ENCODE data around the gene KLKB1.

The KLKB1 gene

DNA sequence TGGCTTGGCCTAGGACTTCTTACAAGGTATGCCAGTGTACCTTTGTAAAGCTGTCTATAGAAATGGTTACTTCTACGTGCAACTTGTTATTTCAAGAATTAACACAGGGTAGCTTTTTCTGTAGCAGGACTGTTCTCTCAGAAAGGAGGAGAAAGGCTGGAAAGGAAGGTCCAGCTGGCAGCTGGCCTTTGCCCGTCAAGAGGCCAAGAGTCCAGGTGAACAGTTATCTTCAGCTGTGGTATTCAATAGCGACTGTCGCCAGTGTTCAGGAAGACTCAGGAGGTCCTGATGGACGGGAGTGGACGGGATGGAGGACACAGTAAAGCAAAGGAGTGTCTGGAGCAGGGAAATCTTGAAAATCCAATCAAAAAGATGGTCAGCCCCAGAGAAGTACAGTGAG is 31.2 kb upstream of the KLKB1 start:
- TF ChIP-seq, protein P1, sequence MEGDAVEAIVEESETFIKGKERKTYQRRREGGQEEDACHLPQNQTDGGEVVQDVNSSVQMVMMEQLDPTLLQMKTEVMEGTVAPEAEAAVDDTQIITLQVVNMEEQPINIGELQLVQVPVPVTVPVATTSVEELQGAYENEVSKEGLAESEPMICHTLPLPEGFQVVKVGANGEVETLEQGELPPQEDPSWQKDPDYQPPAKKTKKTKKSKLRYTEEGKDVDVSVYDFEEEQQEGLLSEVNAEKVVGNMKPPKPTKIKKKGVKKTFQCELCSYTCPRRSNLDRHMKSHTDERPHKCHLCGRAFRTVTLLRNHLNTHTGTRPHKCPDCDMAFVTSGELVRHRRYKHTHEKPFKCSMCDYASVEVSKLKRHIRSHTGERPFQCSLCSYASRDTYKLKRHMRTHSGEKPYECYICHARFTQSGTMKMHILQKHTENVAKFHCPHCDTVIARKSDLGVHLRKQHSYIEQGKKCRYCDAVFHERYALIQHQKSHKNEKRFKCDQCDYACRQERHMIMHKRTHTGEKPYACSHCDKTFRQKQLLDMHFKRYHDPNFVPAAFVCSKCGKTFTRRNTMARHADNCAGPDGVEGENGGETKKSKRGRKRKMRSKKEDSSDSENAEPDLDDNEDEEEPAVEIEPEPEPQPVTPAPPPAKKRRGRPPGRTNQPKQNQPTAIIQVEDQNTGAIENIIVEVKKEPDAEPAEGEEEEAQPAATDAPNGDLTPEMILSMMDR (conservative IDR thresholded peaks at IDR 0.05): no peak
- TF ChIP-seq ZFX (IDR thresholded peaks at IDR 0.05): no peak

DNA sequence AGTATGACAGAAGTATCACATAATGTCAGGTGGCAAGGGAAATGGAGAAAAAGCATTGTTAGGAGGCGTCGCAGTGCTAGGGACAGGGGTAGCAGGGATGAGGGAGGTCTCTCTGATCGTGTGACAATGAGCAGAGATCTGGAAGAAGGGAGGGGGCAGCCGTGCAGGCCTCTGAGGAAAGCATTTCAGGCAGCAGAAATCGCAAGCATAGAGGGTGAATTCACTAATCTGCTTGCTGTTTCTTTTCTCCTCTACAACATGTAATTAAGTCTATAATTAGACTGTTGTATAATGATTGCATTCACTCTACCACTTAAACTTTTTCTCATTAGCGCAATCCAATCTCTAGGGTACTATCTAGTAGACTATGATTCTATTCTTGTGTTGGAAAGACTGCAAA is 26.8 kb upstream of the KLKB1 start:
- no peak overlapping the region for H3K27ac ChIP-seq
- no peak for TF ChIP-seq ZFX (IDR thresholded peaks at IDR 0.05)
- TF ChIP-seq, protein P1 (conservative IDR thresholded peaks at IDR 0.05): no peak

More for the DNA sequence above, 31.2 kb upstream of the KLKB1 start:
- H3K27ac ChIP-seq: no peak overlapping the region

DNA sequence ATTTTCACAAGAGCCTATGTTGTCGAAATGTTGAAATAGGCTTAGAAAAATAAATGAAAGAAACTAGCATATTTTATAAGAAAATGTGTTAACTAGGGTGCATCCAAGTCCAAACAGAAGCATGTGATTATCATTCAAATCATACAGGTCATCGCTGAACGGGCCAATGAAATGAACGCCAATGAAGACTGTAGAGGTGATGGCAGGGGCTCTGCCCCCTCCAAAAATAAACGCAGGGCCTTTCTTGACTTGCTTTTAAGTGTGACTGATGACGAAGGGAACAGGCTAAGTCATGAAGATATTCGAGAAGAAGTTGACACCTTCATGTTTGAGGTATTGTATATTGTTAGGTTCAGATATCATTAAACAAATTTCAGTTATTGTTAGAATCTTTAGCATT is 26.3 kb upstream of the KLKB1 start:
- H3K27ac ChIP-seq: no peak overlapping the region
- TF ChIP-seq, protein P1 (conservative IDR thresholded peaks at IDR 0.05): no peak
- no peak for TF ChIP-seq ZFX (IDR thresholded peaks at IDR 0.05)

DNA sequence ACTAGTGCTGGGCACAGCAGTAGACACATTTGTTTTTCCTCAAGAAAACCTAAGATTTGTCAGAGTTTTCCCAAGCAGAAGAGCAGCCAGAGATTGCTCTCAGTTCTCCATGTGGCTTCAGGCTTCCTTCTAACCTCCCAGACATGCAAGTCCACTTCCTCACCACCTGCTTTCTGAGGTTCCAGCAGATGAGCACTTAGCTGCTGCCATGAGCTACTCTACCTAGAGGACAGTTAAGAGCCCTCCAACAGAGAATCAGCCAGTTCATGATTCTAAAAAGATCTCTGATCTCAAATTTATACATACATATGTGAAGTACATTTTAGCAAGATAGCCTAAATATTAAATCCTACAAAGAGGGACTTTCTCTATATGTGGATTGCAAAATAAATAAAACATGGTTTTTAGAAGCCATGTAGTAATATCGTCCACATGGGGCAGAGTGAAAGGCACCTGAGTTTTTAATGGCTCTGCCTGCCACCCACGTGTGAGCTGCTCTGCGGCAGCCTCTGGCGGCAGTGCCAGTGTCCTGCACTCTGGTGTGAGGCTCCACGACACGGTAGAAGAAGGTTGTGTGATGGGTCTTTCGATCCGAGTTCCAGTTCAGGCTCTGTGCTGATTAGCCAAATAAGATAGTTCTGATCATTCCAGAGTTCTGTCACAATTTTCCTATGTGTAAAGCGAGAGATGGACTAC is 25.6 kb upstream of the KLKB1 start:
- TF ChIP-seq, protein P1 (conservative IDR thresholded peaks at IDR 0.05): peak; percentile 92
- no peak for TF ChIP-seq ZFX (IDR thresholded peaks at IDR 0.05)
- peak overlapping the region; percentile 34 for H3K27ac ChIP-seq

DNA sequence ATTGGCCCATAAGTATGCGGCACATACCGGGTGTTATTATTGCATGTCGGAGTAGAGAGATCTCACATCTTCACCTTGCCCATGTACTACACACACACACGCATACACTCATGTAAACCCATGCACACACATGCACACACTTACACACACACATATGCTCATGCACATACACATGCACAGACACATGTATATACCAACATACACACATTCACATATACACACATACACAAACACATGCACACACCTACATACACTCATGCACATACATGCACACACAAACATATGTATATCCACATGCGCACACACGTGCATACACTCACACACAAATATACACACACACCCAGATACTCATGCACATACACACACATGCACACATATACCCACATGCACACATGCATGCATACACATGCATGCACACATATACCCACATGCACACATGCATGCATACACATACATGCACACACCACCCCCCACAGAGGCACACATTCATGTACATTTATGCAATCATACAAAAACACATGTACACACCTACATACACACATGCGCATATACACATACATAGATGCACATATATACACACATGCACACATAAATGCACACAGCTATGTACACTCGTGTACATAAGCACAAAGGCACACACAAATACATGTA is 24.7 kb upstream of the KLKB1 start:
- TF ChIP-seq ZFX (IDR thresholded peaks at IDR 0.05): no peak
- TF ChIP-seq, protein P1 (conservative IDR thresholded peaks at IDR 0.05): no peak
- peak overlapping the region; percentile 83 for H3K27ac ChIP-seq

DNA sequence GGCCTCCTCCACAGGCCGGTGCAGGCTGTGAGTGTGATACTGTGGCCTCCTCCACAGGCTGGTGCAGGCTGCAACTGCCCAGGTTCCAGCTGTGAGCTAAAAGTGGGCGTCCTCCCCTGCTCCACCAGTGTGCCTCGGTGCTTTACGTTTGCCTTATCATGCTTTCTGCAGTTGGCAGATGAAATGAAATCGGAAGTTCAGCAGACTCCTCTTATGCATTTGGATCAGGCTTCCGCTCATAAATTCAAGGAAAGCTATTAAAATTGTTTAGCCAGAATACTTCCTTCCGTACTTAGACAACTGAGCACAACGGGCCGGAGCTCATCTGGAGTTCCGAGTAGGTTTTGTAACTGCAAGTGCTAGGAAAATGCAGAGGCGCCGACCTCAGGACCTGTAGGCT is 23.9 kb upstream of the KLKB1 start:
- peak overlapping the region; percentile 83 for H3K27ac ChIP-seq
- no peak for TF ChIP-seq ZFX (IDR thresholded peaks at IDR 0.05)
- TF ChIP-seq, protein P1 (conservative IDR thresholded peaks at IDR 0.05): no peak

DNA sequence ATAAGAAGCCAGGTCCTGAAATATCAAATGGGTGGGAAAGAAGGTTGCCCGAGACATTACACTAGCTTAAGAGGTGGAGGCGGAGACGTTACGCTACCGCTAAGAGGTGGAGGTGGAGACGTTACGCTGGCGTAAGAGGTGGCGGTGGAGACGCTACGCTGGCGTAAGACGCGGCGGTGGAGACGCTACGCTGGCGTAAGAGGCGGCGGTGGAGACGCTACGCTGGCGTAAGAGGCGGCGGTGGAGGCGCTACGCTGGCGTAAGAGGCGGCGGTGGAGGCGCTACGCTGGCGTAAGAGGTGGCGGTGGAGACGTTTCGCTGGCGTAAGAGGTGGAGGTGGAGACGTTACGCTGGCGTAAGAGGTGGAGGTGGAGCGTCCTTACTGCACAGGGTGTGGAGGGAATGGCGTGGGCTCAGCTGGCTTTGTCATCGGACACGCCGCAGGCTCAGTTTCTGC is 23.2 kb upstream of the KLKB1 start:
- TF ChIP-seq, protein P1 (conservative IDR thresholded peaks at IDR 0.05): no peak
- TF ChIP-seq ZFX (IDR thresholded peaks at IDR 0.05): no peak
- H3K27ac ChIP-seq: peak overlapping the region; percentile 83

All from C4-2B (cell line).